Endodermal cell (in vitro differentiated cells): Measurements from ENCODE around the gene ALS2CL. TPM values are rescaled to one million over a fixed set of nuclear protein-coding genes. Genes with fewer than 3 reads are reported as not detected.

Experiments used
- DNase-seq: peaks from one replicate; pipeline ENCODE4 v3.0.0-alpha.2; 2017
- H3K27ac ChIP-seq: 2 replicates; pipeline ENCODE4 v1.5.1; 2013; ENCODE audit warnings: mild to moderate bottlenecking, low read depth, low read length, moderate library complexity
- H3K27me3 ChIP-seq: 2 replicates; pipeline ENCODE4 v1.6.1; 2013; ENCODE audit warnings: mild to moderate bottlenecking, low read length, moderate library complexity; ENCODE audit not compliant: insufficient read depth, control insufficient read depth, poor library complexity, severe bottlenecking
- H3K36me3 ChIP-seq: 2 replicates; pipeline ENCODE4 v1.7.0; 2013; ENCODE audit warnings: mild to moderate bottlenecking, low read length, moderate library complexity; ENCODE audit not compliant: control insufficient read depth, insufficient read depth
- H3K4me1 ChIP-seq: one replicate; pipeline ENCODE4 v1.7.0; 2013; ENCODE audit warnings: low read length; ENCODE audit not compliant: control insufficient read depth, insufficient read depth
- H3K4me3 ChIP-seq: 2 replicates; pipeline ENCODE4 v1.5.1; 2013; ENCODE audit warnings: mild to moderate bottlenecking, low read length, moderate library complexity
- H3K9ac ChIP-seq: 2 replicates; pipeline ENCODE4 v1.6.1; 2013; ENCODE audit warnings: mild to moderate bottlenecking, low read length, moderate library complexity; ENCODE audit not compliant: poor library complexity, severe bottlenecking; ENCODE audit errors: extremely low read depth
- H3K9me3 ChIP-seq: 2 replicates; pipeline ENCODE4 v1.6.1; 2013; ENCODE audit warnings: mild to moderate bottlenecking, low read length, moderate library complexity; ENCODE audit not compliant: control insufficient read depth
- H3K27ac Mint-ChIP-seq: 2 replicates; pipeline ENCODE4 v1.8.0; 2020; ENCODE audit warnings: mixed read lengths
- H3K27me3 Mint-ChIP-seq: 2 replicates; pipeline ENCODE4 v1.8.0; 2021; ENCODE audit warnings: mild to moderate bottlenecking, mixed read lengths; ENCODE audit not compliant: insufficient read depth
- H3K36me3 Mint-ChIP-seq: 2 replicates; pipeline ENCODE4 v1.8.0; 2020; ENCODE audit warnings: low read depth, mixed read lengths
- H3K4me1 Mint-ChIP-seq: 2 replicates; pipeline ENCODE4 v1.8.0; 2020; ENCODE audit warnings: mixed read lengths
- H3K4me3 Mint-ChIP-seq: 2 replicates; pipeline ENCODE4 v1.8.0; 2020; ENCODE audit warnings: mild to moderate bottlenecking, moderate library complexity, mixed read lengths
- H3K9me3 Mint-ChIP-seq: 2 replicates; pipeline ENCODE4 v1.8.0; 2020; ENCODE audit warnings: mild to moderate bottlenecking, mixed read lengths
- CTCF ChIP-seq: fragments of 200-600 bp; sonication (generic); conservative IDR thresholded peaks from 2 replicates; pipeline ENCODE4 v1.5.0; 2021; ENCODE audit warnings: antibody characterized with exemption, mild to moderate bottlenecking
- WGBS, 2 experiments: methylation state at CpG; one replicate each; pipeline versions ENCODE4 v1.1.5 to v1.1.7; 2013; ENCODE audit warnings: missing lambda C conversion rate in 2 of 2, mixed read lengths in 1 of 2; ENCODE audit not compliant: insufficient coverage in 1 of 2, insufficient read length in 1 of 2; 5-methylcytosine and 5-hydroxymethylcytosine counted together
- total RNA-seq, 2 donors: library from RNA; stranded (reverse); fragmentation: NEBNext Ultra II Directional in 1 of 2; extraction: Animal tissue kit (Norgen Biotek cat#: 25700) in 1 of 2; gene quantifications; 2 replicates in 1 of 2; 3 replicates in 1 of 2; pipeline ENCODE4 v1.2.1, GENCODE V29; 2021

Gene ALS2CL
- total RNA-seq, 2 donors from 2014 or later: 8.9 to 20.8 TPM

GRCh38 chr3:46684891-46685290 is 8.6 kb downstream of the ALS2CL start:
- Histone ChIP-seq H3K9me3 (no peaks in the 10 kb centered on the region), H3K9ac (no peak overlapping the region), H3K27ac (no peak overlapping the region), H3K27me3 (no peaks in the 10 kb centered on the region), H3K4me3 (no peak overlapping the region), H3K4me1 (no peaks in the 10 kb centered on the region), H3K36me3 (no peaks in the 10 kb centered on the region)
- Mint-ChIP-seq H3K4me1 (no peaks in the 10 kb centered on the region), H3K27ac (no peak overlapping the region), H3K4me3 (no peak overlapping the region), H3K27me3 (peaks cover 2% of the 10 kb centered on the region), H3K36me3 (no peaks in the 10 kb centered on the region), H3K9me3 (no peaks in the 10 kb centered on the region)
- no peak for DNase-seq
- 92% methylated on average over 2 of the region's 2 CpGs; no CpG with 5 or more reads in 1 of the 2 experiments for WGBS, 2 experiments
- TF ChIP-seq CTCF: no peak

- DNase-seq: no peak
- no peaks in the 10 kb centered on the region for H3K4me1 ChIP-seq
- Mint-ChIP-seq H3K36me3 (no peaks in the 10 kb centered on the region), H3K27me3 (no peaks in the 10 kb centered on the region), H3K4me3 (no peak overlapping the region), H3K9me3 (no peaks in the 10 kb centered on the region), H3K27ac (no peak overlapping the region), H3K4me1 (no peaks in the 10 kb centered on the region)
- H3K36me3 ChIP-seq: no peaks in the 10 kb centered on the region
- WGBS, 2 experiments: 94 to 100% methylated on average over 3 to 11 of the region's 11 CpGs
- H3K27me3 ChIP-seq: no peaks in the 10 kb centered on the region
- H3K27ac ChIP-seq: no peak overlapping the region
- no peak overlapping the region for H3K4me3 ChIP-seq
- no peak for TF ChIP-seq CTCF
- no peaks in the 10 kb centered on the region for H3K9me3 ChIP-seq
- no peak overlapping the region for H3K9ac ChIP-seq
Measured at GRCh38 chr3:46682974-46683373, 10.5 kb downstream of the ALS2CL start.

GRCh38 chr3:46681856-46682540 is 11.5 kb downstream of the ALS2CL start:
- Histone ChIP-seq H3K4me1 (no peaks in the 10 kb centered on the region), H3K4me3 (no peak overlapping the region), H3K27me3 (no peaks in the 10 kb centered on the region), H3K9me3 (no peaks in the 10 kb centered on the region), H3K36me3 (no peaks in the 10 kb centered on the region), H3K27ac (no peak overlapping the region), H3K9ac (no peak overlapping the region)
- TF ChIP-seq CTCF: no peak
- Mint-ChIP-seq H3K9me3 (no peaks in the 10 kb centered on the region), H3K27me3 (no peaks in the 10 kb centered on the region), H3K4me1 (no peaks in the 10 kb centered on the region), H3K4me3 (no peak overlapping the region), H3K36me3 (no peaks in the 10 kb centered on the region), H3K27ac (no peak overlapping the region)
- no peak for DNase-seq
- WGBS, 2 experiments: 92 to 98% methylated on average over 9 to 13 of the region's 13 CpGs
